COLO829 (cell line): Measurements from ENCODE around the gene ARL6IP1.
A peak's percentile ranks its signal among the peaks of the same experiment; 100 is the strongest.

ENCODE experiments used
- DNase-seq: peaks from one replicate; pipeline ENCODE4 v3.0.0; 2012; ENCODE audit warnings: low spot score

Gene ARL6IP1

DNA sequence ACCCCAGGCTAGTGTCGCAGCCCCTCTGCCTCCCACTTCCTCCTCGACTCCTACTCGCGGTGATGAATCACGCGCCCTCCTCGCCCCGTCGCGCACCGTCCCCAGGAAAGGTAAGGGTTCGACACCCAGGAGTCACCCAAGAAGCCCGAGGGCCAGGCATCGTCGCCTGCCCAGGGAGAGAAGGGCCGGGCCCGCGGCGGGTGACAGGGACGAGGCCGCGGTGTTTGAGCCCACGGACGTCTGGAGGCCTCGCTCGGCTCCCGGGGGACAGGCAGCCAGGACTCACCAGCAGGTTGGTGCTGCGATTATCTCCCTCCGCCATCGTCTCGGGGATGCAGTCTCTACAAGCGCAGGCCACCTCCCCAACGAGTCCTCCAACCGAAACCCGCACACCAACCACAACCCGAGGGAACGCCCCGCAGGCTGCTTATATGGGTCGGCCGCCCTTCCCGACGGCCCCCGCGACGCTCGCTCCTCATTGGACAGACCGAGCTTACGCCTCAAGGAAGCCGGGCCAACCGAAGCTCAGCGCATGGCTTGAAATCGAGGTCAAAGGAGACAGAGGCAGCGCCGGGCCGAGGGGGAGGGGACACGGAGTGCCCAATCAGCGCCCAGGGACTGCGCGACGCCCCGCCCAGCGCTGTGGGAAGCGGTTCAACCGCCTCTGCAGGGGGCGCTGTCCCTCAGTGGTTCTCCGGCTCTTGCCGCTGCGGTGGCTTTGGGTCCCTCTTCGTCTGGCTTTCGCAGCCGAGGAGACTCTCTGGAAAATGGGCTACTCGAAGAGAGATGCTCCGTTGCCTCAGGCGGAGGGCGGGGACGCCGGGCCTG lies at the start of gene ARL6IP1:
Gene ARL6IP1 (minus strand): TSS at position 405 of the 828 bp plus-strand sequence. CDS start 83 bp downstream, at position 322.
- peak; percentile 98 for DNase-seq

DNA sequence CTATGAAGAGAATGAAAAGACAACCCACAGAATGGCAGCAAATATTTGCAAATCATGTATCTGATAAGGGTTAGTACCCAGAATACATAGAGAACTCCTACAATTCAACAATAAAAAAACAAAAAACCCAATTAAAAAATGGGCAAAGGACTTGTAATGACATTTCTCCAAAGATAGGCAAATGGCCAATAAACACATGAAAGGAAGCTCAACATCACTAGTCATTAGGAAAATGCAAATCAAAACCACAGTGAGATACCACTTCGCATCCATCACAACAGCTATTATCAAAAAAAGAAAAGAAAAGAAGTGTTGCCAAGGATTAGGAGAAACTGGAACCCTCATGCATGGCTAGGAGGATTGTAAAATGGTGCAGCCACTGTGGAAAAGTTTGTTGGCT lies 45.1 kb upstream of the ARL6IP1 start:
- DNase-seq: no peak

DNA sequence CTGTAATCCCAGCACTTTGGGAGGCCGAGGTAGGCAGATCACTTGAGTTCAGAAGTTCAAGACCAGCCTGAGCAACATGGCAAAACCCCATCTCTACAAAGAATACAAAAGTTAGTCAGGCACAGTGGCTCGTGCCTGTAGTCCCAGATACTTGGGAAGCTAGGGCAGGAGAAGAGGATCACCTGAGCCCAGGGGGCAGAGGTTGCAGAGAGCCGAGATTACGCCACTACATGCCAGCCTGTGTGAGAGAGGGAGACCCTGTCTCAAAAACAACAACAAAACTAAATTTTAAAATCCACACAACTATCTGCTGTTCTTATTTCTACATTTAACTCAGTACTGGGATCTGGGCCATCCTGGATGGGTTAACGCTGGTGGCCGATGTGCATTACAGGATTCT lies 41.2 kb upstream of the ARL6IP1 start:
- DNase-seq: no peak

- DNase-seq: no peak
Measured at GRCh38 chr16:18841833-18842525, 40.6 kb upstream of the ARL6IP1 start.

DNA sequence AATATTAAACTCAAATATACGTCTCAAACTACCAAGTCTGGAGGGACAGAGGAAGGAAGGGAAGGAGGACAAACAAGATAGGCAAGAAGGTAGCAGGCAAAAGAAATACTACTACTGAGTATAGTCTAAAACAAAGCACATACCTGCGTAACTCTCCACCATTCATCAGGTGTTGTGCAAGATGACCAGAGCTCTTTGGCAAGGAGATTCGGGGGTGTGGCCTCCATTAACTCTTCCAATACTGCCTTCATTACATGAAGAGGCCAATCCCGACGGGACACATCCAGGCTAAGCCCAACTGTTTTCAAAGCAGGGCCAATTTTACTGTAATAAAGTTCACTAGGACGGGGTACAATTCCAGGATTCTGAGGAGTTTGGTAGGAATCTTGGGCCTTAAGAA lies 38.2 kb upstream of the ARL6IP1 start:
- DNase-seq: no peak

DNA sequence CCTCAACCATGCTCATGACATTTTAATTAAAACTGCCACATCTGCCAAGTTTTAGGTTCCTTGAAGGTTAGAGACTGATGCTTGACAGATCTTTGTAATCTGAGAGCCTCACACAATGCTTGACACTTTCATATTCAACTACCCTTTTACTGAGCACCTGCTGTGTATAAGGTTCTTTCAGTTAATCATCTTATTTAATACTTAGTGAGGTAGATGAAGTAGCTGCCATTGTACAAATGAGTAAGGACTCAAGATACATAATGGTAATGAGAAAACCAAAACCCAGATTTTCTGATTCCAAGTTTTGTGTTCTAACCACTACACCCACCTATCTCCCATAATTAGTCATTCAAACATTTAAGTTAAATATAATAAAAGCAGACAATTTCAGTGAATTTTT lies 35.4 kb upstream of the ARL6IP1 start:
- DNase-seq: no peak

GRCh38 chr16:18834864-18835263 lies 33.5 kb upstream of the ARL6IP1 start:
- no peak for DNase-seq

- no peak for DNase-seq
Measured at GRCh38 chr16:18833707-18834505, 32.6 kb upstream of the ARL6IP1 start.

- DNase-seq: no peak
Measured at GRCh38 chr16:18832613-18833012, 31.3 kb upstream of the ARL6IP1 start.

DNA sequence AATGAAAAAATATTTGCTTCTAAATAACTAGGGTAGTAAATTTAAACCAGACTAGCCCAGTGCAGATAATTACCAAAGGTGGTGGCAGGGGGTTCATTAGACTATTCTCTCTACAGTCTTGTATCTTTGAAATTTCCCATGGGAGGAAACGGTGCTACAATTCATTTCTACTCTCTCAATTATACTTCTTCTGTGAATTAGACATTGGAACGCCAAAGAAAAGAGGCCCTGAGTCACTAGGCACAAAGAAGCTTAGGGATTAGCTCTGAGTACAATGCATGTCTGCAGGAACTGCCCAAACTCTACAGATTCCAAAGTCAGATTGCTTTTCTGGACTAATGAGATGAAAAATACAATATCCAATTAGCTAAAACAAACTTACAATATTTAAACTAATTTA lies 30.7 kb upstream of the ARL6IP1 start:
- no peak for DNase-seq

DNA sequence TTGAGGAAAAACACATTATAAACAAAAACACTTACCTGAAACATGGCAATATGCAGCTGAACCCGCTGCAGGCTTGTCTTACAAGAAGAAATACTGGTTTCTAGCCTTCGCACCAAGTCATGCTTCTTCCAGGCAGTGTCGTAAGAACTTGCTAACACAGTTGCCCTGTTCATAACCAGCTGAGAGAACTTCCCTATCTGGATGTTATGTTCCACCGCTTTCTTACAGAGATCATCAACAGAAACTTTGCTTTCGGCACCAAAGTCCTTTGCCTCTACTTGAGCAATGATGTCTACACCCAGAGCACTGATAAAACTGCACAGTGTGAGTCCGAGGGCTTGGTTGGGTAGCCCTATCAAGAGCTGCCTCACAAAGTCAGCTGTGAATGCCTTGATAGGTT lies 27.9 kb upstream of the ARL6IP1 start:
- no peak for DNase-seq

- no peak for DNase-seq
Measured at GRCh38 chr16:18827890-18828289, 26.5 kb upstream of the ARL6IP1 start.

DNA sequence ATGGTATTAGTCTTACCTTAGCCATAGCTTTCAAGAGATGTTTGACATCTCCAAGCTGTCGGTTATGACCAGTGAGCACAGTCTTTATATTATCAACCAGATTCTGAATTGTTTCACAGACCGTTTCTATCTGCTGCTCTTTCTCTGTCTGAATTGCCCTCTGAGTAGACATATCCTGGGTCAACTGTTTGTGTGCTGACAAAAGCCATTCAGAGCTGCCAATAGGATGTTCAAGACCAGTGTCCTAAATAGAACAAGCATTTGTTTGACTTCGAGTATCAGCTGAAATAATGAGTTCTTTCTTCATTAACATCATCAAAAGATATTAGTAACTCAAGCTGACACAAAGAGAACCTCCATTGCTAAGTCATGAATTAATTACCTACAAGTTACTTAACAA lies 14.9 kb upstream of the ARL6IP1 start:
- DNase-seq: peak; percentile 18

GRCh38 chr16:18811925-18812324 lies 10.6 kb upstream of the ARL6IP1 start:
- no peak for DNase-seq

- DNase-seq: no peak
Measured at GRCh38 chr16:18809165-18809564, 7.8 kb upstream of the ARL6IP1 start.

DNA sequence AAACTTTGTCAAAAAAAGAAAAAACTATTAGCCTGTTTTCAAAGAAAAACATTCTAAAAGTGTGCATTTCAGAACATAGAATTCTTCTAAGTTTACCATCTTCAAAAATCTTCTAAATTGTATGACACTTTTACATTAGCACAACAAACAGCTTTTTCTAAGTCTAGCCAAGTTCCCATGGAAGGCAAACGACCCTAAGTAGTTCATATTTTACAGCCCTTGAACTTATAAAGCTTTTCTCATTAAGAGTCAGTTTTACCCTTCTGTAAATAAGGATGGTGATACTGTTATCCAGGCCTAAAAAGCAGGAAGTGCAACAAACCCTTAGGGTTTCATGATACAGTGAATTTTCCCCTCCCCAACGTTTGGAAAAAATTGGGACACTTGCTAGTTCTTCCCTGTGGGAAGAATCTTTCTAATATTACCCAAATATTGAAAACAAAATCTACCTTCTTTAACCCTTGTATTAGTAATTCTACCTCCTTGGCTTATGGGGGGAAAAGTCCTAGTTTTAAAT lies 4.0 kb upstream of the ARL6IP1 start:
- no peak for DNase-seq

DNA sequence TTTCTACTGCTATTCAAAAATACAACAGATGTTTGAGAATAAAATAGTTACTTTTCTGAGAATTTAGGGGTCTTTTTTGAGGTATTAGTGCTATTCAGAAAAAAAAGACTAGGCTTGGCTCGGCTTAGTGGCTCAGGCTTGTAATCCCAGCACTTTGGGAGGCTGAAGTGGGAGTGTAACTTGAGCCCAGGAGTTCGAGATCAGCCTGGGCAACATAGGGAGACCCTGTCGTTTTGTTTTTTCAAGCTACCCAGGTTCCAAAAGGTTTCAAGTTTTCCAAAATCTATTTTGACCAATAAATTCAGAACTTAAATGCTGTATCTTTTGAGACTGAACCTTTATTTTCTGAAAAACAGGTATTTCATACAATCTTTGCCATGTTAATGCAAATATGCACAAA lies 3.2 kb upstream of the ARL6IP1 start:
- DNase-seq: no peak

DNA sequence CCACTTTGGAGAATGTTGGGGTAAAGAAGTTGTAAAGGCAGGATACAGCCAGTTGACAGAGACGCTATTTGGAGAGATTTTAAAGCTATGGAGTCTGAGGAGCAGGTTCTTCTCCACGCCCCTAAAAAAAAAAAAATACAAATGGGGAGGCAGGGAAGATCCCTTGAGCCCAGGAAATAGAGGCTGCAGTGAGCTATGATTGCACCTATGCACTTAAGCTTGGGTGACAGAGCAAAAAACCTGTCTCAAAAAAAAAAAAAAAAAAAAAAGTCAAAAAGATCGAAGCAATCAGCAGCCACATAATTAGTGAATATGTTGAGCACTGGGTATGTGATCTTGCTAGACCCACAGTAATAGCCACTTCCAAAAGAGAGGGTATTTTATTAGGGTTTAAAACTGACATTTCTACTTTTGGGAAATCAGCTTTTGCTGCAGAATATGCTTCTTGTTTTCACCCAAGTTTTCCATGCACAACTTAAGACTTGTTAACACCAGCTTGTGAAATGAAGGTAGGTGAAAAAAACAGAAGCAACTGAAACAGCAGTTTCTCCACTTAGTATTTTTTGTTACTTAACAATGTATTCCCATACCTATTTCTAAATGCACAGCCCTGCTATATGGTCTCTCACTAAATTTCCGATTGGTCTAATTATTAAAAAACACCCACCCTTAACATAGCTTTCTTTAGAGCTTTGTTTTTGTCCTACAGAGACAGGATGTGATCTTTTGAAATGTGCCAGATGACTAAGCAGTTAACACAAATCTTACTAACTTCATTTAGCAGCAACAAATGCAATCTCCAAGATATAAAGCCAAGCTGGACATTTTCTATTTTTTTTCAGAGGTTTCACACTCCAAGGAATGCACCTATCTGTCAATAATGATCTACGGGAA lies 2.5 kb upstream of the ARL6IP1 start:
- peak; percentile 35 for DNase-seq

DNA sequence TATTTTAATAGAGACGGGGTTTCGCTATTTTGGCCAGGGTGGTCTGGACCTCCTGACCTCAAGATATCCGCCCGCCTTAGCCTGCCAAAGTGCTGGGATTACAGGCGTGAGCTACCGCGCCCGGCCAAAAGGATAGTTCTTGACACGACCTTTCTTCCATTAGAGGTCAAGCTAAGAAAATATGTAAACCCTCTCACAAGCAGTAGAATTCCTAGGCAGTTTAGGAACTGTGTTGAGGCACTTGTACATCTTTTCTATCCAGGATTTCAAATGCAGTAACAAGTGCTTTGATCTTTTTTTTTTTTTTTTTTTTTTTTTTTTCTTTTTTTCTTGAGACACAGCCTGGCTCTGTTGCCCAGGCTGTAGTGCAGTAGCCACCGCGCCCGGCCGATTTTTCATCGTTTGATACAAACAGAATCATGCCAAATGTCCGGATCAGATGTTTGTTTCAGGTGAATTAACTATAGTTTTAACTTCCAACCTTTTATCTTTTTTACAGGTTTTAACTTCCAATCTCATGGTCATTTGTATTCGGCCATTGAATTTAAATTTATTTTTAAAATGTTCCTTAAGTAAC lies 1.5 kb upstream of the ARL6IP1 start:
- no peak for DNase-seq

- DNase-seq: no peak
Measured at GRCh38 chr16:18800775-18801144, 589 bp downstream of the ARL6IP1 start.

DNA sequence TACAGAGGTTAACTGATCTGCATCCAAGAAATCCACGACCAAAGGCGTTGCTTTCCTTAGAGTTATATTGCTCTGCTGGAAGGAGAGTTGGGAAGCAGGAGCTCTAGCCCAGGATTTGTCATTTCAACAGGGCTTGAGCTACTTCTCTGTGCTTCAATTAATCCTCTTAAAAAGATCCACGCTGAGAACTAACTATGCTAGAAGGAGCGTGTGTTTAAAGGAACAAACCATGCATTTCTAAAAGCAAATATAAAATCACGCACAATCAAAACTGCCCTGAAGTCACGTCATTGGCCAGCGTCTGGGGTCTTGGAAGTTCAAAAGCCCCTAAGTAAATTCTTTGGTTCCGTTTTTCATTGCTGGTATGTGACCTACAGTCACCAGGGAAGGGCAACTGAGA lies 1.1 kb downstream of the ARL6IP1 start:
- no peak for DNase-seq
